Uterus (tissue), 2 donors: Measurements from ENCODE around the gene WIPF1.

ENCODE experiments used
- CTCF ChIP-seq, 4 experiments: fragments of 200-600 bp in 2 of 4; fragments of 450-650 bp in 2 of 4; sonication (generic) in 2 of 4; IDR thresholded peaks; one replicate each; pipeline ENCODE4 v1.5.1; 2016 to 2019; ENCODE audit warnings: antibody characterized with exemption in 4 of 4, mild to moderate bottlenecking in 2 of 4, moderate library complexity in 1 of 4
- POLR2A ChIP-seq, 2 donors: fragments of 450-650 bp; IDR thresholded peaks; one replicate each; pipeline ENCODE4 v1.6.1; 2016; ENCODE audit warnings: antibody characterized with exemption in 2 of 2, mild to moderate bottlenecking in 1 of 2, moderate library complexity in 1 of 2

DNA sequence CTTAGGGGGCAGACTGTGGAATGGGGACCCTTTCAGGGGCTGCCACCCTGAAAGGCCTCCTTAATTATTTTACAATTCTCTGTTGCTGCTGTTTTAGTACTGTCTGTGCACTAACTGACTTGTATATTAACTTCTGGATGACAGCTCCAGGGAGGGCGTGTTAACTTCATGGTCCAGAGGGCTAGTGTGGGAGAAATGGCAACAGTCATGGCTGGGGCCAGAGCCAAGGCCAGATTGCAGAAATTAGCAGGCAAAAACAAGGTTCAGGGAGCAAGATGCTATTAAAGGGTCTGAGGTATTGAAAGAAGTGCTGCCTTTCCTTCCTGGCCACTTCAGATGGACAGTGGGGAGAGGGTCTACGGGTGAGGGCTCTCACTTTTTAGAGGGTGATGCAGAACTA, 9.1 kb downstream of the WIPF1 start:
- TF ChIP-seq CTCF (IDR thresholded peaks at IDR 0.05) = no peak
- no peak for TF ChIP-seq POLR2A (IDR thresholded peaks at IDR 0.05)
